Right lung (tissue), 5 donors: ENCODE measurements around the gene SLC6A1. TPM values are rescaled to one million over a fixed set of nuclear protein-coding genes. Genes with fewer than 3 reads are reported as not detected.

Source experiments
- DNase-seq, 2 donors: peaks; one replicate each; pipeline ENCODE4 v3.0.0-alpha.2; 2013
- polyA plus RNA-seq, 5 donors: library from polyadenylated mRNA; unstranded; fragments of 120-200 nt; gene quantifications; one replicate each; pipeline versions ENCODE4 v1.2.1 to v1.2.3, GENCODE V29; 2013; ENCODE audit warnings: inconsistent platforms in 1 of 5, low replicate concordance in 1 of 5; ENCODE audit not compliant: insufficient read length in 5 of 5, insufficient read depth in 1 of 5

Gene SLC6A1
- polyA plus RNA-seq, 5 donors, result 3.8 to 6.0 (median 5.8) TPM

DNA sequence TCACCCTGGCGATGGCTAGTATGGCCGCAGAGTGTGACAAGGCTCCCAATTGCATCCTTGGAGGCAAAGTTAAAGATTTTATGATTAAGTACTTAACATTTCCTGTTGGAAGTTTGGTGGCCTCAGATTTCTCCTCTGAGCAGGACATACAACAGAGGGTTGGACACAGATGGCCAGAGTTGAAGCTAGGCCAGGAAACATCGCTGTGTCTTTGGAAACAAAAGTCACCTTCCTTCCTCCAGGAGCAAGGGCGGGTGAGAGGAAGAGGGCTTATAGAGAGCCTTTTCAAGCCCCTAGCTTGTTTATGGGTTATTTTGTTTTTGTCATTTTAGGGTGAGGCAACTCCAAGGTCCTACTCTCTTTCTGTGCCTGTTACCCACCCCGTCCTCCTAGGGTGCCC, 24.2 kb downstream of the SLC6A1 start:
- DNase-seq, result no peak

GRCh38 chr3:11019116-11019819, 26.7 kb downstream of the SLC6A1 start:
- DNase-seq, result no peak

DNA sequence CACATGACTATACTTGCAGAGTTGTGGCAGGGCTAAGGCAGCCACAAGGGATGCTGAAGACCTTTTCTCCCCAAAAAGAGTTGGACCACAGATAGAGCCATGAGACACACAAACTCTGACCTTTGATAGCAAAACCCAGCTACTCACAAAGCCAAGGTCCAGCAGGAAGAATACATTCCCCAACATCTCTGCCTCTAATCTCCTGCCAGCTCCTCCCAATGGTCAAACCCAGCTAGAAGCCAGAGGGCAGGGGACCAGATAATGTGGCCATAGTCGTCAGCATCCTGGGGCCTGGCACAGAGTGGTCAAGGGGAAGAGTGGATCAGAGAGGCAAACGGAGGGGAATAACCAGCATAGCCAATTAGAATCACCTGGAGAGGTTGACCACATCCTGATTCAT, 28.2 kb downstream of the SLC6A1 start:
- DNase-seq, result no peak

DNA sequence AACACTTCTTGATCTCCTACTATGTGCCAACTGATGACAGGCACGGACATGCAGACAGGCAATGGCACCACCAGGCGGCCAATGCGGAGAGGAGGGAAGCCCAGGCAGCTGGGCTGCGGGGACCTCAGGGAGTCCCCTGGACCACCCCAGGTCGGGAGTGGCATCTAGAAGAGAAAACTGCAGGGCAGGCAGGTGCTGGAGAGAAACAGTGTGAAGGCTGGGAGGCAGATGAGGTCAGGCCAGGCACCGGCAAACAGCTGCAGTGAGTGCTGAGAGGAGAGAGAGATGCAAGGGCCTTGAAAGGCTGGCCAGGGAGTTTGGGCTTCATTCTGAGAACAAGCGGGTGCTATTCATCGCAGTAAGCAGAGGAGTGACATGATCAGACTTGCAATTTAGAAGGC, 29.1 kb downstream of the SLC6A1 start:
- DNase-seq, result no peak

DNA sequence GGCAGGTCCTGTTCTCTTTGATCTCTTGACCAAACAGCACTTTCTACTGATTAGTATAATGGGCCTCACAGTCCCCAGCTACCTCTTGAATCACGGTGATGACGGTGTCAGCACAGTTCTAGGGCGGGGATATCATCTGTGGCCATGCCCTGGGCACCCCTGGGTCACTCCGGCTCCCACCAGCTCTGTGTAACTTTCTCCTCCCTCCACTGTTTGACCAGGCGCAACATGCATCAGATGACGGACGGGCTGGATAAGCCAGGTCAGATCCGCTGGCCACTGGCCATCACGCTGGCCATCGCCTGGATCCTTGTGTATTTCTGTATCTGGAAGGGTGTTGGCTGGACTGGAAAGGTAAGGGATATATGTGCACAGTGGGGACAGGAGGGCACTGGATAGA, 29.6 kb downstream of the SLC6A1 start:
- DNase-seq, result no peak

DNA sequence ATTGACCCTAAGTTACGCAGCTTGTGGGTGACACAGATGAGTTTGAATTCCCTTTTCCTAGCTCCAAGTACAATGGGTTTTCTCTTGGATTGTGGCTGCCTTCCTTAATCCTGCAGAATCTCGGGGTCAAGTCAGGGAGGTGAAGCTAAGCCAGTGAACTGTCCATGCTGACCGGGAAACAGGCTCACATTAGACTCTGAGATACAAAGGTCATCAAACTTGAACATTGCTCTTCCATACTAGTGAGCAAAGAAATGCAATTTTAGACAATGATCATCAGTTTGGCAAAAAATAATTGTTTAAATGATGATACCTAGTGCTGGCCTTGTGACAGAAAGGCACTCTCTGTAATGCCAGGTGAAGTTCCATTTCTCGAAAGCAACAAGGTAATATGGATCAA, 31.6 kb downstream of the SLC6A1 start:
- no peak for DNase-seq

DNA sequence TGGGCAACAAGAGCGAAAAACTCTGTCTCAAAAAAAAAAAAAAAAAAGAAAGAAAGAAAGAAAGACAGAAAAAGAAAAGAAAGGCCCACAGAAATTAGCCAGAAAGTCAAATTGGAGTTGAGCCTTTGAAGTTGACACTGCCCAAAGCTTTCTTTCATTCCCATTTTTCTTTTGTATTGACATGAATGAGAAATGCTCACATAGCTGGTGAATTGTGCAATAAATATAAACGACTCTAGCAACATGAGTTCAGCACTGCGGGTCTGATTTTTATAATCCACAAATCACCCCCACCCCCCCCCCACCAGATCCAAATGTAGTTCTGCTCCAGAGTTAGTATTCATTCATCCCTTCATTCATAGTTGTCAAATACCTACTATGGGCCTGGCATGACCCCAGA, 37.4 kb downstream of the SLC6A1 start:
- no peak for DNase-seq

GRCh38 chr3:11033871-11034270, 41.3 kb downstream of the SLC6A1 start:
- DNase-seq, result no peak

DNA sequence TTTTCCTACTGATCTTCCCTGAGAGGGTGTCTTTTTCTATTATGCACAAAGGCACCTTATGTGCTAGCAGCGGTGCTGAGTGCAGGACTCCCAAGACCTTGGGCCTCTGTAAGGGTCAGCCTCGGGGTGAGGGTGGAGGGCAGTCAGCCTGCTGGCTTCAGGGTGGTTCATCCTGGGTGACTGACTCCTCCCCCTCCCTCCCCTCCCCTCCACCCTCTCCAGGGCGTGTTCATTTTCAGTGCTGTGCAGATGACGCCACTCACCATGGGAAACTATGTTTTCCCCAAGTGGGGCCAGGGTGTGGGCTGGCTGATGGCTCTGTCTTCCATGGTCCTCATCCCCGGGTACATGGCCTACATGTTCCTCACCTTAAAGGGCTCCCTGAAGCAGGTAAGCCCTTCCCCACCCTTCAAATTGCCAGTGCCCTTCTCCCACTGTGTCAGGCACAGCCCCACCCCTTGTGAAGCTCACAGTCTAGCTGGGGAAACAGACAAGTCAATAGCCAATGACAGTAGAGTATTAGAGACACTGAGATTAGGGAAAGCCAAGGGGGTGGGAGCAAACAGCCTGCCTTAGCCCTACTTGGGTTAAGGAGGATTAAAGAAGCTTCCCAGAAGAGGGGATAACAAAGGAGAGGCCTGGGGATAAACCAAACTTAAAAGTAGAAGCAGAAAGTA, 41.9 kb downstream of the SLC6A1 start:
- no peak for DNase-seq

- DNase-seq, result no peak
Measured at GRCh38 chr3:11035757-11036505, 43.4 kb downstream of the SLC6A1 start.

DNA sequence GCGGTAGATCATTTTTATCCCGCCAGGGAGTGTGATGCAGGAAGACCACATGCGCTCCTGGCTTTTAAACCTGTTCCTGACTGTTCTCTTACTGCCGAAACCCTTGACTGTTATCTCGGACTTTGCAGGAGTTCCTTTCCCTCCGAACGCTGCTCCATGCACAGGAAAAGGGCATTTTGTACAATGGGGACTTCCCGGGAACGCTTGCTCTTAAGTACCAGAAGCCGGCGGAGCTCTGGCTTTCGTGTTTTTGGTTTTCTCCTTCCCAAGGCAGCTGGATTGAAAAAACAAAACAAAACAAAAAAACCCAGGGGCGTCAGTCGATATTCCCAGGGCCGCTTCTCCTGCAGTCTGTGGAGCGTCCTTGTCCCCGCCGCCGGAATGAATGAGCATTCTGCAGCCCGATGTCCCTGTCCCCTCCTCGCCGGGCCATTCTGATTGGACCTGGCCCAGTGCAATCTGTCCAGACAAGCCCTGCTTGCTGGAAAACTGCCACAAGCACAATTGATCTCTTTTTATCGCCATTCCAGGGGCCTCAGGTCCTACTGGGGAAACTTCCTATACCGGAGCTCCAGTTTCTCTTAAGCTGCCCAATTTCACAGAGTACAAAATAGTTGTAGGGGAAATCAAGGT, 44.8 kb downstream of the SLC6A1 start:
- DNase-seq, result no peak

DNA sequence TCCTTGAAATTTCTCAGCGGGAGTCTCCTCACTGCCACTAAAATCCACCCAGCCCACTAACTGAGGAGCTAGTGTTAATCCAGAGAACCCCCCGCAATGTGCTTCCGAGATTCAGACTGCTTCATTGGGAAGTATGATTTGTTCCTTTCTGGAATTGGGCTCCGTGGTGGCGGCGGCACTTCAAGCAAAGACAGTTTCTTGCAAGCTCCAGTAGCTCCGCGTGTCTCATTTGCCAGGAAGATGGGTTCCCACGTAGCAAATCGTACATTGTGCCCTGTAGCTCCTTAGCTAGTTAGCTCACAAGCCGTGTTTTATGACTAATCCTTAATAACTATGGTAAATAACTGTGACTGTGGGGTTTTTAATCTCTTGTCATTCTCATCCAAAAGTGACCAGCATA, 45.4 kb downstream of the SLC6A1 start:
- DNase-seq, result no peak

GRCh38 chr3:11045536-11045935, 53.0 kb downstream of the SLC6A1 start:
- no peak for DNase-seq

- DNase-seq, result no peak
Measured at GRCh38 chr3:11047500-11047899, 55.0 kb downstream of the SLC6A1 start.

- no peak for DNase-seq
Measured at GRCh38 chr3:11050666-11051323, 58.2 kb downstream of the SLC6A1 start.

DNA sequence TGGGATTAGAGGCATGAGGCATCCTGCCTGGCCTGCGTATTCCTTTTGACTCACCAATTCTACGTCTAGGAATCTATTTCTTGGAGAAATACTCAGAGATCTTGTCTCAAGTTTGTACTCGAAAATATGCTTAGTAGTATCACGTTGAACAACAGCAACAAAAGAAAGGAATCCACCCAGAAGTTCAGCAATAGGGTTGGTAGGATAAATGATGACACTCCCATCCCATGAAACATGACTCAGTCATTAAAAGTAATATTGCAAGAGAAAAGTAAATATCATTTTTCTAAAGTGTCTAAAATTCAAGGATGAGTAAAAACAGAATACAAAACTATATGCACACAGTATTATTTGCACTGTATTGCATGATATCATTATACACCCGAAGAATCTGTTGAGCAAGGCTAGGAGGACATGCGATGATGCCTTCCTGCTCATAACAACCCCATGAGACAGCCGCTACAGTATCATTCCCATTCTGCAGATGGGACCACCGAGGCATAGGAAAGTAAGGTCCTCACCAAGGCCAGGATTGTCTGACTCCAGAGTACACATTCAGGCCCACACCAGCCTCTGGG, 61.5 kb downstream of the SLC6A1 start:
- DNase-seq, result no peak

DNA sequence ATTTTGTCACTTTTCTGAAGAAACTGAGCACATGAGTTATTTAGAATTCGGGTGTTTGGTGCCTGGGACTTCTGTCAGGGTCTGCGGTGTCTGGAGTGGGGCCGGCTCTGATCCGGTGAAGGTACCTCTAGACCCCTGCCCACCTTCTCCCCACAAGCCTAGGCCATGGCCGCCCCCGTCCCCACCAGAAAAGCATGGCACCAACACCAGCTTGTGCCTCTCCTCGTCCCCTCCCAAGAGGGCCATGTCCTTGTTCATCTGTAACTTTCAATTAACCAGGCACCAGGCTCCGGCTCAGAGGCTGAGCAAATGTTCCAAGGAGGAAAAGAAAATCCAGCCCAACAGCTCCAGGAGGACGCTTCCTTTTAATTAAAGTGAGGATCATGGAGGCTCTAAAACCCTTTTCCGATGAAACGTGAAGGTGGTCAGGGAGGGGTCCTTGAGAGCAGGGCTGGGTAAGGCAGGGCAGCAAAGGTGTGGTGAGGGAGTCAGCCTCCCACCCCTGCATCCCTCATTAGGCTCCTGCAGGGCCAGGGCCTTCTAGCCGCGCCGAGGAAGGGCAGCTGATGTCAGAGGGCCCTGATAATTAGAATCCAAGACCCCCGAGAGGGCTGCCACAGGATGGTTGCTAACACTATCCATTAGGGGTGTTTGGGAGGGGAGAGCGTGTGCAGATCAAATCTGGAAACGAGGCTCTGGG, 62.3 kb downstream of the SLC6A1 start:
- DNase-seq, result no peak

- DNase-seq, result no peak
Measured at GRCh38 chr3:11055496-11055895, 62.9 kb downstream of the SLC6A1 start.

DNA sequence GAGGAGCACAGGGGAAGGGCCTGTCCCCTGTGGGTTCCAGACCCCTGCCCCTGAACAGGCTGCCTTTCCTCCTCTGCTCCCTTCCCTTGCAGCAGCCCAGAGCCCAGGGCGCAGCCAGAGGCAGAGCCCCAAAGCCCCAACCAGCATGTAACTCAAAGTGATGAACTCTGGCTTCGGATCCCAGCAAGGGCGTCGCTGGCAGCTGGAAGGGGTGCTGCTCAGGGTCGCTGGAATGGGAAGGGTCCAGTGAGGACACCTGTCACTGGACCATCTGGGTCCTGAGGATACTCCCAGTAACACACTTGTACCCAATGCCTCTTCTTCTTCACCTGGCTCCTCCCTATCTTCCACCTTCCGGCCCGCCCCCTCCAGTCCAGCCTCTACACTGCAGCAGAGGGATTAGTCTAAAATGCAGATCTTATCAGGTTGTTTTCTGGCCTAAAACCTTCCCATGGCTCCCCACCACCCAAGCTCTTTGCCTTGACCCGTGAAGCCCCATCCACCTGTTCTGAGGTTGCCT, 64.0 kb downstream of the SLC6A1 start:
- DNase-seq, result no peak

GRCh38 chr3:11057655-11058054, 65.1 kb downstream of the SLC6A1 start:
- no peak for DNase-seq
